H9 (cell line): Measurements from ENCODE around the gene SIGLEC8. TPM values are rescaled to one million over a fixed set of nuclear protein-coding genes. Genes with fewer than 3 reads are reported as not detected.

Experiments
- DNase-seq: peaks from one replicate; pipeline ENCODE4 v3.0.0-alpha.2; 2017
- H2AFZ ChIP-seq: one replicate; pipeline ENCODE4 v1.6.1; 2013; ENCODE audit warnings: mild to moderate bottlenecking, low read length, control low read depth, moderate library complexity
- H2AK5ac ChIP-seq: 2 replicates; pipeline ENCODE4 v1.6.1; 2013; ENCODE audit warnings: low read length, control low read depth, mixed read lengths; ENCODE audit not compliant: insufficient read length
- H2BK120ac ChIP-seq: one replicate; pipeline ENCODE4 v1.6.1; 2013; ENCODE audit warnings: low read depth, mild to moderate bottlenecking, low read length, control low read depth, inconsistent platforms; ENCODE audit not compliant: poor library complexity, severe bottlenecking
- H2BK12ac ChIP-seq: 2 replicates; pipeline ENCODE4 v1.6.1; 2013; ENCODE audit warnings: low read length, control low read depth, mixed read lengths, low read depth; ENCODE audit not compliant: insufficient read length
- H2BK15ac ChIP-seq: 2 replicates; pipeline ENCODE4 v1.6.1; 2013; ENCODE audit warnings: low read depth, low read length, control low read depth
- H2BK20ac ChIP-seq: one replicate; pipeline ENCODE4 v1.6.1; 2013; ENCODE audit warnings: low read depth, mild to moderate bottlenecking, low read length, control low read depth, inconsistent platforms; ENCODE audit not compliant: poor library complexity, severe bottlenecking
- H2BK5ac ChIP-seq: 2 replicates; pipeline ENCODE4 v1.6.1; 2013; ENCODE audit warnings: low read length, control low read depth, mixed read lengths; ENCODE audit not compliant: insufficient read length
- H3K14ac ChIP-seq: 2 replicates; pipeline ENCODE4 v1.6.1; 2013; ENCODE audit warnings: low read length, control low read depth; ENCODE audit not compliant: insufficient read depth
- H3K18ac ChIP-seq: 2 replicates; pipeline ENCODE4 v1.6.1; 2013; ENCODE audit warnings: low read depth, mild to moderate bottlenecking, mixed read lengths, low read length, control low read depth; ENCODE audit not compliant: insufficient read length
- H3K23ac ChIP-seq: 2 replicates; pipeline ENCODE4 v1.6.1; 2013; ENCODE audit warnings: low read length, control low read depth, mixed read lengths, low read depth; ENCODE audit not compliant: insufficient read length
- H3K23me2 ChIP-seq: 2 replicates; pipeline ENCODE4 v1.6.1; 2013; ENCODE audit warnings: low read depth, mild to moderate bottlenecking, mixed read lengths, low read length, control low read depth; ENCODE audit not compliant: insufficient read length, poor library complexity, severe bottlenecking
- H3K27ac ChIP-seq: 2 replicates; pipeline ENCODE4 v1.5.1; 2013; ENCODE audit warnings: low read length, control low read depth, mixed read lengths, low read depth; ENCODE audit not compliant: insufficient read length
- H3K27me3 ChIP-seq: 2 replicates; pipeline ENCODE4 v1.6.1; 2013; ENCODE audit warnings: low read length, control low read depth, inconsistent platforms; ENCODE audit not compliant: insufficient read depth
- H3K4ac ChIP-seq: 2 replicates; pipeline ENCODE4 v1.6.1; 2013; ENCODE audit warnings: low read depth, mild to moderate bottlenecking, control low read depth, inconsistent platforms, low read length, moderate library complexity
- H3K4me1 ChIP-seq: 2 replicates; pipeline ENCODE4 v1.6.1; 2013; ENCODE audit warnings: low read length, control low read depth, inconsistent platforms; ENCODE audit not compliant: insufficient read depth
- H3K4me2 ChIP-seq: 2 replicates; pipeline ENCODE4 v1.6.1; 2013; ENCODE audit warnings: low read length, control low read depth, mixed read lengths; ENCODE audit not compliant: insufficient read length, insufficient read depth
- H3K56ac ChIP-seq: 2 replicates; pipeline ENCODE4 v1.6.1; 2013; ENCODE audit warnings: low read depth, mild to moderate bottlenecking, mixed read lengths, low read length, control low read depth; ENCODE audit not compliant: insufficient read length
- H3K79me1 ChIP-seq: 2 replicates; pipeline ENCODE4 v1.6.1; 2013; ENCODE audit warnings: low read depth, mild to moderate bottlenecking, moderate library complexity, low read length, control low read depth, inconsistent platforms; ENCODE audit not compliant: insufficient read depth, poor library complexity, severe bottlenecking
- H3K79me2 ChIP-seq: 2 replicates; pipeline ENCODE4 v1.6.1; 2013; ENCODE audit warnings: low read length, control low read depth, inconsistent platforms; ENCODE audit not compliant: insufficient read depth
- H3K9ac ChIP-seq: 2 replicates; pipeline ENCODE4 v1.6.1; 2013; ENCODE audit warnings: low read length, control low read depth, mixed read lengths; ENCODE audit not compliant: insufficient read length; ENCODE audit errors: extremely low read depth
- H3K9me3 ChIP-seq: one replicate; pipeline ENCODE4 v1.6.1; 2013; ENCODE audit warnings: low read depth, low read length, inconsistent platforms; ENCODE audit not compliant: control insufficient read depth
- H3T11ph ChIP-seq: one replicate; pipeline ENCODE4 v1.6.1; 2013; ENCODE audit warnings: mild to moderate bottlenecking, low read length, control low read depth, inconsistent platforms
- H4K20me1 ChIP-seq: one replicate; pipeline ENCODE4 v1.6.1; 2013; ENCODE audit not compliant: control insufficient read depth, insufficient read length, insufficient read depth
- H4K5ac ChIP-seq: 2 replicates; pipeline ENCODE4 v1.6.1; 2013; ENCODE audit warnings: low read depth, mild to moderate bottlenecking, mixed read lengths, low read length, control low read depth; ENCODE audit not compliant: insufficient read length
- H4K8ac ChIP-seq: replicated peaks from 2 replicates; pipeline ENCODE4 v1.6.1; 2013; ENCODE audit warnings: low read length, control low read depth, mixed read lengths, low read depth; ENCODE audit not compliant: insufficient read length
- H4K91ac ChIP-seq: 2 replicates; pipeline ENCODE4 v1.6.1; 2013; ENCODE audit warnings: low read depth, mild to moderate bottlenecking, moderate library complexity, mixed read lengths, low read length, control low read depth; ENCODE audit not compliant: insufficient read length
- H3K27ac Mint-ChIP-seq, 3 experiments: 2 replicates in 2 of 3; 3 replicates in 1 of 3; pipeline ENCODE4 v1.8.0; 2020 to 2021; ENCODE audit warnings: mixed read lengths in 3 of 3, mild to moderate bottlenecking in 1 of 3, moderate library complexity in 1 of 3
- H3K27me3 Mint-ChIP-seq: 2 replicates; pipeline ENCODE4 v1.8.0; 2021; ENCODE audit warnings: low read depth, mild to moderate bottlenecking, moderate library complexity, mixed read lengths
- H3K36me3 Mint-ChIP-seq, 3 experiments: 2 replicates in 2 of 3; 3 replicates in 1 of 3; pipeline ENCODE4 v1.8.0; 2020 to 2021; ENCODE audit warnings: low read depth in 3 of 3, mixed read lengths in 3 of 3; ENCODE audit not compliant: insufficient read depth in 1 of 3
- H3K4me1 Mint-ChIP-seq, 2 experiments: 2 replicates each; pipeline ENCODE4 v1.8.0; 2020; ENCODE audit warnings: mixed read lengths in 2 of 2
- H3K4me3 Mint-ChIP-seq, 2 experiments: 2 replicates in 1 of 2; 3 replicates in 1 of 2; pipeline ENCODE4 v1.8.0; 2020 to 2021; ENCODE audit warnings: mild to moderate bottlenecking in 2 of 2, mixed read lengths in 2 of 2, moderate library complexity in 1 of 2
- H3K9me3 Mint-ChIP-seq, 2 experiments: 2 replicates in 1 of 2; 3 replicates in 1 of 2; pipeline ENCODE4 v1.8.0; 2020; ENCODE audit warnings: mild to moderate bottlenecking in 2 of 2, mixed read lengths in 2 of 2, moderate library complexity in 1 of 2
- WGBS: extraction: QIAGEN DNeasy Blood & Tissue Kit; methylation state at CpG from one replicate; pipeline ENCODE4 v1.1.7; 2013; ENCODE audit warnings: missing lambda C conversion rate, low lambda C conversion rate, mixed read lengths; ENCODE audit not compliant: insufficient read length; ENCODE audit errors: extremely low coverage; 5-methylcytosine and 5-hydroxymethylcytosine counted together
- total RNA-seq: library from RNA; stranded (reverse); gene quantifications from 2 replicates; pipeline ENCODE4 v1.2.1, GENCODE V29; 2021
- TF ChIP-seq, protein P1 (sequence below): fragments of 200-600 bp; sonication (generic); conservative IDR thresholded peaks from 3 replicates; pipeline ENCODE4 v1.8.0; 2021; ENCODE audit warnings: antibody characterized with exemption, mild to moderate bottlenecking

SIGLEC8 gene
- total RNA-seq, 1 experiment from 2014 or later: not detected

DNA sequence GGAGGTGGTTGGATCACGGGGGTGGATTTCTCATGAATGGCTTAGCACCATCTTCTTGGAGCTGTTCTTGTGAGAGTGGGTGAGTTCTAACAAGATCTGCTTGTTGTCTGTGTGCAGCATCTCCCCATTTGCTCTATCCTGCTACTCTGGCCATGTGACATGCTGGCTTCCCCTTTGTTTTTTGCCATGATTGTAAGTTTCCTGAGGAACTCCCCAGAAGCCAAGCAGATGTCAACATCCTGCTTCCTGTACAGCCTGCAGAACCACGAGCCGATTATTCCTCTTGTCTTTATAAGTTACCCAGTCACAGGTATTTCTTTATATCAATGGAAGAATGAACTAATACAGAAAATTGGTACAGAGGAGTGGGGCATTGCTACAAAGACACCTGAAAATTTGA lies 45.6 kb upstream of the SIGLEC8 start:
- Histone ChIP-seq H4K8ac (no peak overlapping the region), H3K14ac (no peak overlapping the region), H2BK5ac (no peak overlapping the region), H3K4me2 (no peak overlapping the region), H3K27ac (no peak overlapping the region), H2BK20ac (no peak overlapping the region), H2AK5ac (no peak overlapping the region), H4K91ac (no peak overlapping the region), H3K9me3 (no peaks in the 10 kb centered on the region), H3K79me2 (no peaks in the 10 kb centered on the region), H2BK120ac (no peak overlapping the region), H3T11ph (no peak overlapping the region), H3K18ac (no peak overlapping the region), H3K4ac (no peak overlapping the region), H3K79me1 (no peaks in the 10 kb centered on the region), H3K23me2 (no peaks in the 10 kb centered on the region), H3K23ac (no peak overlapping the region), H3K4me1 (no peaks in the 10 kb centered on the region), H2BK12ac (no peak overlapping the region), H3K27me3 (no peaks in the 10 kb centered on the region), H4K5ac (no peak overlapping the region), H3K56ac (no peak overlapping the region), H2BK15ac (no peak overlapping the region), H4K20me1 (no peaks in the 10 kb centered on the region), H2AFZ (no peak overlapping the region), H3K9ac (no peak overlapping the region)
- Mint-ChIP-seq H3K4me1 (no peaks in the 10 kb centered on the region), H3K36me3 (0 out of 7 replicates have a peak, but pooled peaks cover 0 to 6% (median 0%) of the 10 kb centered on the region in 3 experiments), H3K27me3 (peaks cover 19% of the 10 kb centered on the region), H3K4me3 (no peak overlapping the region), H3K27ac (no peak overlapping the region), H3K9me3 (peaks cover 66 to 94% of the 10 kb centered on the region in 2 experiments)
- TF ChIP-seq, protein P1, sequence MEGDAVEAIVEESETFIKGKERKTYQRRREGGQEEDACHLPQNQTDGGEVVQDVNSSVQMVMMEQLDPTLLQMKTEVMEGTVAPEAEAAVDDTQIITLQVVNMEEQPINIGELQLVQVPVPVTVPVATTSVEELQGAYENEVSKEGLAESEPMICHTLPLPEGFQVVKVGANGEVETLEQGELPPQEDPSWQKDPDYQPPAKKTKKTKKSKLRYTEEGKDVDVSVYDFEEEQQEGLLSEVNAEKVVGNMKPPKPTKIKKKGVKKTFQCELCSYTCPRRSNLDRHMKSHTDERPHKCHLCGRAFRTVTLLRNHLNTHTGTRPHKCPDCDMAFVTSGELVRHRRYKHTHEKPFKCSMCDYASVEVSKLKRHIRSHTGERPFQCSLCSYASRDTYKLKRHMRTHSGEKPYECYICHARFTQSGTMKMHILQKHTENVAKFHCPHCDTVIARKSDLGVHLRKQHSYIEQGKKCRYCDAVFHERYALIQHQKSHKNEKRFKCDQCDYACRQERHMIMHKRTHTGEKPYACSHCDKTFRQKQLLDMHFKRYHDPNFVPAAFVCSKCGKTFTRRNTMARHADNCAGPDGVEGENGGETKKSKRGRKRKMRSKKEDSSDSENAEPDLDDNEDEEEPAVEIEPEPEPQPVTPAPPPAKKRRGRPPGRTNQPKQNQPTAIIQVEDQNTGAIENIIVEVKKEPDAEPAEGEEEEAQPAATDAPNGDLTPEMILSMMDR: no peak
- no peak for DNase-seq
- no CpG with 5 or more reads among the region's 3 CpGs for WGBS
